ENCODE data around the gene SFT2D1.

SFT2D1 gene

GRCh38 chr6:166333172-166333995, 9.0 kb downstream of the SFT2D1 start:
- no peak for DNase-seq

DNA sequence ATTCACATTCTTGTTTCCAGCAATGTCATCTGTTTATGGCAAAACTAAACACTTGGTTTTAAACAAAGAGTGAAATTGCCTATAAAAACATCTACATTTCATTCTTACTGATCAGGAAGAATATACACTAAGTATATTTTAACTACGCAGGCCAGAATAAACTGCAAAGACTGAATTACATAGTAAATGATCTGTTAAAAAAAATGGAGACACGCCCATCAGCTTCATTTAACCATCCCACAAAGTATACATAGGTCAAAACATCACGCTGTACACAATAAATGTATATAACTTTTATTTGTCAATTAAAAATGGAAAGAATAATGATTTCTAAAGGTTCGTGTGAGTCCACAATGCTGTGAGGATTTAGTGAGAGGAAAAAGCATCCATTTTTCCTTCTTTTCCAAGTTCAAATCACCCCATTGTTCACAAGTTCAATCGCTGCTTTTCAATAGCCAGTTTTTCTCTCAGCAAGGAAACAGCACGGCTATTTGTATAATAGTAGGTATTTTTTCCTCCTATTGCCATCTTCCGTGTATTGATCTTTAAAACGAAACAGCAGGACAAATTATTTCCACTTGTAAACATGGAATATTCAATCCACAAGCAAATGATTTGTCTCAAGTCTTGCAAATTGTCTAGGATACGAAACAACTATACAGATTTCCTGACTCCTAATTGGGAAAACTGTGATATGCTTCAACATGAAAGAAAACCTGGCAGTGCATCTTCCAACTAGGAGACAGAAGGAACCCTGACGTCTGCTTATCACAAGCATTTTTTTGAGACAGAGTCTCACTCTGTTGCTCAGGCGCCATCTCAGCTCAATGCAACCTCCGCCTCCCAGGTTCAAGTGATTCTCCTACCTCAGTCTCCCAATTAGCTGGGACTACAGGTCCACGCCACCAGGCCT, 10.6 kb downstream of the SFT2D1 start:
- DNase-seq, result no peak

GRCh38 chr6:166330612-166331011, 11.7 kb downstream of the SFT2D1 start:
- peak; percentile 80 for DNase-seq

GRCh38 chr6:166325383-166326042, 16.8 kb downstream of the SFT2D1 start:
- no peak for DNase-seq

GRCh38 chr6:166323395-166323794, 18.9 kb downstream of the SFT2D1 start:
- DNase-seq, result no peak

- no peak for DNase-seq
These were observed 23.4 kb downstream of the SFT2D1 start for GRCh38 chr6:166318649-166319600.

- DNase-seq, result no peak
These were observed 24.1 kb downstream of the SFT2D1 start for GRCh38 chr6:166318227-166318626.

- no peak for DNase-seq
These were observed 24.8 kb downstream of the SFT2D1 start for GRCh38 chr6:166317261-166318212.

DNA sequence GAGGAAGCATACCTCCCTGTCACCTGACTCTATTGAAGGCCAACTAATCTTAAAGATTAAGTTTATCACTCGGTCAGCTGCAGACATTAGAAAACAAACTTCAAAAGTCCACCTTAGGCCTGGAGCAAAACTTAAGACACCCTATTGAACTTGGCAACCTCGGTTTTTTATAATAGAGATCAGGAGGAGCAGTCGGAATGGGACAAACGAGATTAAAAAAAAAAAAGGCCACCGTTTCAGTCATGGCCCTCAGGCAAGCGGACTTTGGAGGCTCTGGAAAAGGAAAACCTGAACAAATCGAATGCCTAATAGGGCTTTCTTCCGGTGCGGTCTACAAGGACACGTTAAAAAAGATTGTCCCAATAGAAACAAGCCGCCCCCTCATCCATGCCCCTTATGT, 26.9 kb downstream of the SFT2D1 start:
- DNase-seq, result no peak

- no peak for DNase-seq
These were observed 27.9 kb downstream of the SFT2D1 start for GRCh38 chr6:166314454-166314853.

DNA sequence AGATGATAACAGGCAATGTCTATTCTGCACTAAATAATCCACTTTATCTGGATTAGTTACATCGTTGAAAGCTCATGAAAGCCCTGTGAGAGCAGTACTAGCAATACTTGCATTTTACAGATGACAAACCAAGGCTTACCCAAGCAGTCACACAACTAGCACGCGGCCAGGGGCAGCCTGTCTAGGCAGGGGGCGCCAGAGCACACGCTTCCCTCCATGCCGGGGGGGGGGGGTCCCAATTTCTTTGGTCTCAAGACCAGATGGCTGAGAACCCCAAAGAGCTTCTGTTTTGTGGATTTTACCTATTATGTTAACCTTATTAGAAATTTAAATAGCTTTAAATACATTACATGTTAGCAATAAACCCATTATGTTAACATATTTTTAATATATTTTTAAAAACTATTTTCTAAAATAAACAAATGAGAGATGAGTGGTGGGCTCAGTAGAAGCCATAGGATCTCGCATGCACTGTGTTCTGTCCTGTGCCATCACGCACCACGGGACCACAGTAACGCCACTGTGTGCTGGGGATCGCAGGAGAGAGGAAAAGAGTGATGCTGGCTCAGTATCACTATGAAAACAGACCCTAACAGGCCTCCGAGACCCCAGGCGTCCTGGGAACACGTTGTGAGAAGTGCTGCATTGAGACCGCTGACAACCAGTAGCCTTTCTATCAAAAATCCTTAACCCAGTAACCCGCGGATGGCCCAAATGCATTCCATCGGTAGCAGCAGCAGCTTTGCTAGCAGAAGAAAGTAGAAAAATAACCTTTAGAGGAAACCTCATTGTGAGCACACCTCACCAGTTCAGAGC, 28.9 kb downstream of the SFT2D1 start:
- peak; percentile 57 for DNase-seq

GRCh38 chr6:166312832-166313231, 29.5 kb downstream of the SFT2D1 start:
- no peak for DNase-seq

DNA sequence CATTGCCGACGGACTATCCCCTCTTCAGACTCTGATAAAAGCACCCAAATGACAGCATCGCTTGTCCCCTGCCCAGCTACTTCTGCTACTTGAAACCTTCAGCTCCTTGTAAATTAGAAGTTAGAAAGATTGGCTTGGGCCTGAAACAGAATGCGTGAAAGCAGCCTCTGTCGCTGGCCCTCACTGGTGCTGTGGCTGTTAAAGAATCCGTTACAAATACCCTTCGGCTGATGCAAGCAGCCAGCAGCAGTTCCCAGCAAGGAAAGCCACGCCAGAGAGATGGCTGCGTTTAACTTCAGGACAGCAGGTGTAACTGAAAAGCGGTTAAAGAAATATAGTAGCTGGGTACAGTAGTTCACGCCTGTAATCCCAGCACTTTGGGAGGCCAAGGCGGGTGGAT, 31.7 kb downstream of the SFT2D1 start:
- DNase-seq, result no peak

- no peak for DNase-seq
These were observed 32.4 kb downstream of the SFT2D1 start for GRCh38 chr6:166309977-166310376.

- DNase-seq, result peak; percentile 63
These were observed 33.4 kb downstream of the SFT2D1 start for GRCh38 chr6:166308769-166309589.

GRCh38 chr6:166308033-166308768, 34.1 kb downstream of the SFT2D1 start, which contains the start of gene PRR18:
Gene PRR18 (minus strand): TSS chr6:166308392. CDS start chr6:166308142, 250 bp downstream.
- peak; percentile 86 for DNase-seq

- DNase-seq, result peak; percentile 27
These were observed 35.0 kb downstream of the SFT2D1 start for GRCh38 chr6:166307082-166308032.

Measured in midbrain (tissue), 1 donor.